Panc1 (cell line): ENCODE results near the gene BLCAP. TPM values are rescaled to one million over a fixed set of nuclear protein-coding genes. Genes with fewer than 3 reads are reported as not detected.

ENCODE experiments used
- ATAC-seq: fragments of 200-7000 bp; cut with Tn5 transposase; 2 replicates; pipeline ENCODE4 v1.9.1; 2020; ENCODE audit warnings: mild to moderate bottlenecking, moderate library complexity
- BruUV-seq: library from RNA; stranded (reverse); fragments of 400-500 nt; replicated peaks from 2 replicates; lab custom pipeline; 2021; lab: Mats Ljungman, UMichigan
- CTCF ChIA-PET: fragments of 300-600 bp; sonication (Branson Sonifier 250); formaldehyde crosslinking; loops from one replicate; lab custom pipeline; 2022; ENCODE audit warnings: antibody characterized with exemption; lab: Charles Lee
- POLR2A ChIA-PET: fragments of 300-600 bp; sonication (Branson Sonifier 250); formaldehyde crosslinking; loops from one replicate; lab custom pipeline; 2022; ENCODE audit warnings: antibody characterized with exemption; lab: Charles Lee
- DNase-seq: peaks from one replicate; pipeline ENCODE4 v3.0.0-alpha.2; 2010; ENCODE audit warnings: low read depth, low spot score
- H3K27ac ChIP-seq: 2 replicates; pipeline ENCODE4 v1.5.1; 2011; ENCODE audit warnings: mild to moderate bottlenecking, low read length, inconsistent platforms
- H3K27me3 ChIP-seq: fragments of 200-500 bp; sonication (Bioruptor generic); 2 replicates; pipeline ENCODE4 v1.6.0; 2014; ENCODE audit warnings: low read length, inconsistent platforms; ENCODE audit not compliant: control insufficient read depth, insufficient read depth
- H3K36me3 ChIP-seq: fragments of 200-500 bp; sonication (Bioruptor generic); 2 replicates; pipeline ENCODE4 v1.5.1; 2014; ENCODE audit warnings: inconsistent platforms, mild to moderate bottlenecking, low read length, moderate library complexity; ENCODE audit not compliant: control insufficient read depth, insufficient read depth
- H3K4me1 ChIP-seq: 2 replicates; pipeline ENCODE4 v1.5.1; 2011; ENCODE audit warnings: inconsistent platforms, mild to moderate bottlenecking, low read length, moderate library complexity; ENCODE audit not compliant: control insufficient read depth, insufficient read depth
- H3K4me3 ChIP-seq, 2 experiments: 2 replicates each; pipeline ENCODE4 v1.5.1; 2011 to 2012; ENCODE audit warnings: low read depth in 2 of 2, low read length in 2 of 2, mild to moderate bottlenecking in 2 of 2, inconsistent platforms in 1 of 2, moderate library complexity in 1 of 2
- H3K9me3 ChIP-seq: fragments of 200-500 bp; sonication (Bioruptor generic); 2 replicates; pipeline ENCODE4 v1.5.1; 2014; ENCODE audit warnings: low read depth, mild to moderate bottlenecking, inconsistent platforms, low read length, moderate library complexity; ENCODE audit not compliant: control insufficient read depth, insufficient read depth
- POLR2AphosphoS5 ChIP-seq: IDR thresholded peaks from 2 replicates; pipeline ENCODE4 v1.6.1; 2012; ENCODE audit warnings: mild to moderate bottlenecking, low read depth, low read length, moderate library complexity
- REST ChIP-seq, 2 experiments: IDR thresholded peaks; 2 replicates each; pipeline ENCODE4 v1.6.1; 2011 to 2012; ENCODE audit warnings: low read depth in 2 of 2, control low read depth in 1 of 2, low read length in 1 of 2, mild to moderate bottlenecking in 1 of 2, moderate library complexity in 1 of 2; ENCODE audit not compliant: insufficient read depth in 1 of 2
- SIN3A ChIP-seq: IDR thresholded peaks from 2 replicates; pipeline ENCODE4 v1.6.1; 2012; ENCODE audit warnings: low read depth, mild to moderate bottlenecking, low read length, moderate library complexity, borderline replicate concordance; ENCODE audit not compliant: insufficient read depth
- TCF7L2 ChIP-seq: IDR thresholded peaks from 2 replicates; pipeline ENCODE4 v1.6.1; 2011; ENCODE audit warnings: mild to moderate bottlenecking, low read depth, low read length, inconsistent platforms
- in situ Hi-C: cut with HindIII; loops from 2 replicates; pipeline ENCODE4 v1.10.0; 2016; ENCODE audit warnings: low sequenced_read_pairs, low pct_unique_long_range_greater_than_20kb
- intact Hi-C: fragments of 100-400 bp; cut with micrococcal nuclease; formaldehyde crosslinking; loops from one replicate; pipeline ENCODE4 v1.10.0; 2022; ENCODE audit not compliant: unreplicated experiment
- total RNA-seq: library from RNA; stranded (reverse); gene quantifications from one replicate; pipeline ENCODE4 v1.2.1, GENCODE V29; 2021; ENCODE audit not compliant: unreplicated experiment
- TF ChIP-seq, protein P1 (sequence below): fragments of 450-650 bp; IDR thresholded peaks from 2 replicates; pipeline ENCODE4 v1.5.1; 2017; ENCODE audit warnings: mild to moderate bottlenecking

The BLCAP gene
- total RNA-seq, 1 experiment from 2014 or later = 50.1 TPM

GRCh38 chr20:37479925-37480691, 47.6 kb downstream of the BLCAP start:
- no peak for DNase-seq
- Histone ChIP-seq H3K9me3 (no peaks in the 10 kb centered on the region), H3K4me3 (no peak overlapping the region), H3K36me3 (no peaks in the 10 kb centered on the region), H3K4me1 (no peaks in the 10 kb centered on the region), H3K27ac (no peak overlapping the region), H3K27me3 (peaks cover 26% of the 10 kb centered on the region)
- POLR2A ChIA-PET = no interaction called here
- CTCF ChIA-PET = no interaction called here
- BruUV-seq = no TSS peak
- no peak for TF ChIP-seq SIN3A
- TF ChIP-seq REST (IDR thresholded peaks at IDR 0.05; ENCODE audit: insufficient read depth in 1 of 2, low read depth in 2 of 2, low read length in 1 of 2) = no peak
- TF ChIP-seq, protein P1, sequence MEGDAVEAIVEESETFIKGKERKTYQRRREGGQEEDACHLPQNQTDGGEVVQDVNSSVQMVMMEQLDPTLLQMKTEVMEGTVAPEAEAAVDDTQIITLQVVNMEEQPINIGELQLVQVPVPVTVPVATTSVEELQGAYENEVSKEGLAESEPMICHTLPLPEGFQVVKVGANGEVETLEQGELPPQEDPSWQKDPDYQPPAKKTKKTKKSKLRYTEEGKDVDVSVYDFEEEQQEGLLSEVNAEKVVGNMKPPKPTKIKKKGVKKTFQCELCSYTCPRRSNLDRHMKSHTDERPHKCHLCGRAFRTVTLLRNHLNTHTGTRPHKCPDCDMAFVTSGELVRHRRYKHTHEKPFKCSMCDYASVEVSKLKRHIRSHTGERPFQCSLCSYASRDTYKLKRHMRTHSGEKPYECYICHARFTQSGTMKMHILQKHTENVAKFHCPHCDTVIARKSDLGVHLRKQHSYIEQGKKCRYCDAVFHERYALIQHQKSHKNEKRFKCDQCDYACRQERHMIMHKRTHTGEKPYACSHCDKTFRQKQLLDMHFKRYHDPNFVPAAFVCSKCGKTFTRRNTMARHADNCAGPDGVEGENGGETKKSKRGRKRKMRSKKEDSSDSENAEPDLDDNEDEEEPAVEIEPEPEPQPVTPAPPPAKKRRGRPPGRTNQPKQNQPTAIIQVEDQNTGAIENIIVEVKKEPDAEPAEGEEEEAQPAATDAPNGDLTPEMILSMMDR = no peak
- TF ChIP-seq TCF7L2 = no peak
- TF ChIP-seq POLR2AphosphoS5 = no peak
- no peak for ATAC-seq
- in situ Hi-C loops (no loop called here), intact Hi-C loops (no loop called here)

DNA sequence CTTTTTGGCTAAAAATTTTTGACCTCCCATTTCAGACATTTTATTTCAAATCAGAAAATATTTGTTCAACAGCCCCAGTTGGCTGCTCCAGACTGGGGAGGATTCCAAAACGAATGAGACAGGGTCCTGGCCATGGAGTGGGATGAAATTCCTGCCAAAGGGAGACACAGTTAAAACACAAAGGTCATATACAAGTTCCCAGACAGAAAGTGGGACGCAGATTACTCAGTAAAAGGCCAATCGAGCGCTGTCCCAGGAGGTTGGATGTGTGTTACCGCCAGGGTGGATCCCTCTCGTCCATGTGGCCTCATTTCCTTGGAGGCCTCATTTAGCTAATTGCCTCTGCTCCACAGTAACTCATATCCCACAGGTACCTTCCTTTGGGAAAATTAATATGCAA, 48.4 kb downstream of the BLCAP start:
- ATAC-seq (no peak), DNase-seq (no peak)
- Histone ChIP-seq H3K27ac (no peak overlapping the region), H3K4me1 (no peaks in the 10 kb centered on the region), H3K36me3 (no peaks in the 10 kb centered on the region), H3K4me3 (no peak overlapping the region), H3K9me3 (no peaks in the 10 kb centered on the region), H3K27me3 (peaks cover 27% of the 10 kb centered on the region)
- intact Hi-C loops = no loop called here
- BruUV-seq = no TSS peak
- no peak for TF ChIP-seq REST (IDR thresholded peaks at IDR 0.05; ENCODE audit: insufficient read depth in 1 of 2, low read depth in 2 of 2, low read length in 1 of 2)
- TF ChIP-seq SIN3A = no peak
- in situ Hi-C loops = no loop called here
- CTCF ChIA-PET = no interaction called here
- POLR2A ChIA-PET = no interaction called here
